ENCODE measurements around the gene SLC26A5. TPM values are rescaled to one million over a fixed set of nuclear protein-coding genes. Genes with fewer than 3 reads are reported as not detected.

Gene SLC26A5
- total RNA-seq, 2 donors from 2014 or later, result not detected

GRCh38 chr7:103348959-103349358 is 97.0 kb downstream of the SLC26A5 start:
- Mint-ChIP-seq H3K36me3 (ENCODE audit: low read depth) (peaks cover 8% of the 10 kb centered on the region), H3K27ac (peak overlapping the region; percentile 96), H3K27me3 (no peaks in the 10 kb centered on the region), H3K4me1 (peaks cover 45% of the 10 kb centered on the region), H3K4me3 (peak overlapping the region; percentile 98)
- DNase-seq (no peak), ATAC-seq (no peak)
- no peaks in the 10 kb centered on the region for H3K9me3 ChIP-seq (ENCODE audit: control insufficient read depth, low read length, poor library complexity, severe bottlenecking)

GRCh38 chr7:103348452-103348851 is 97.6 kb downstream of the SLC26A5 start:
- Mint-ChIP-seq H3K27ac (peak overlapping the region; percentile 96), H3K36me3 (ENCODE audit: low read depth) (peaks cover 8% of the 10 kb centered on the region), H3K27me3 (no peaks in the 10 kb centered on the region), H3K4me1 (peaks cover 49% of the 10 kb centered on the region), H3K4me3 (peak overlapping the region; percentile 98)
- DNase-seq, result no peak
- no peaks in the 10 kb centered on the region for H3K9me3 ChIP-seq (ENCODE audit: control insufficient read depth, low read length, poor library complexity, severe bottlenecking)
- ATAC-seq, result no peak

- peaks cover 45% of the 10 kb centered on the region for H3K4me1 Mint-ChIP-seq
Measured at GRCh38 chr7:103347507-103348267, 98.3 kb downstream of the SLC26A5 start, which contains the start of gene PSMC2. TSS of gene PSMC2 (plus strand) at chr7:103347643. CDS start at chr7:103347712, 69 bp downstream.

GRCh38 chr7:103346396-103346795 is 99.6 kb downstream of the SLC26A5 start:
- no peak for ATAC-seq
- no peak for DNase-seq
- Mint-ChIP-seq H3K27me3 (no peaks in the 10 kb centered on the region), H3K27ac (no peak overlapping the region), H3K36me3 (ENCODE audit: low read depth) (peaks cover 6% of the 10 kb centered on the region), H3K4me1 (peaks cover 40% of the 10 kb centered on the region), H3K4me3 (no peak overlapping the region)
- H3K9me3 ChIP-seq (ENCODE audit: control insufficient read depth, low read length, poor library complexity, severe bottlenecking), result no peaks in the 10 kb centered on the region

More at GRCh38 chr7:103347507-103348267, 98.3 kb downstream of the SLC26A5 start, which contains the start of gene PSMC2:
- H3K36me3 Mint-ChIP-seq (ENCODE audit: low read depth), result peaks cover 8% of the 10 kb centered on the region
- H3K9me3 ChIP-seq (ENCODE audit: control insufficient read depth, low read length, poor library complexity, severe bottlenecking), result no peaks in the 10 kb centered on the region
- H3K4me3 Mint-ChIP-seq, result peak within 1 kb of the TSS; percentile 98
- DNase-seq, result peak; percentile 52 to 70 (median 70)
- H3K27me3 Mint-ChIP-seq, result no peaks in the 10 kb centered on the region
- H3K27ac Mint-ChIP-seq, result peak within 1 kb of the TSS; percentile 96
- ATAC-seq, result peak; percentile 66

GRCh38 chr7:103344453-103345149 is 101.4 kb downstream of the SLC26A5 start, which contains the start of gene DNAJC2:
TSS of gene DNAJC2 (minus strand) at chr7:103344767. CDS start at chr7:103344622, 145 bp downstream.
- H3K27ac Mint-ChIP-seq, result peak within 1 kb of the TSS; percentile 99
- ATAC-seq (peak; percentile 88), DNase-seq (peak; percentile 63 to 76 (median 70))
- no peaks in the 10 kb centered on the region for H3K27me3 Mint-ChIP-seq
- peak within 1 kb of the TSS; percentile 100 for H3K4me3 Mint-ChIP-seq
- H3K9me3 ChIP-seq (ENCODE audit: control insufficient read depth, low read length, poor library complexity, severe bottlenecking), result no peaks in the 10 kb centered on the region
- H3K4me1 Mint-ChIP-seq, result peaks cover 42% of the 10 kb centered on the region
- peaks cover 5% of the 10 kb centered on the region for H3K36me3 Mint-ChIP-seq (ENCODE audit: low read depth)

GRCh38 chr7:103343758-103344452 is 102.1 kb downstream of the SLC26A5 start:
- H3K4me3 Mint-ChIP-seq, result peak overlapping the region; percentile 100
- H3K27ac Mint-ChIP-seq, result peak overlapping the region; percentile 99
- peaks cover 9% of the 10 kb centered on the region for H3K36me3 Mint-ChIP-seq (ENCODE audit: low read depth)
- peak in 2 of 3 donors; percentile 13 to 19 for DNase-seq
- H3K9me3 ChIP-seq (ENCODE audit: control insufficient read depth, low read length, poor library complexity, severe bottlenecking), result no peaks in the 10 kb centered on the region
- peak; percentile 41 for ATAC-seq
- peaks cover 45% of the 10 kb centered on the region for H3K4me1 Mint-ChIP-seq
- no peaks in the 10 kb centered on the region for H3K27me3 Mint-ChIP-seq

GRCh38 chr7:103343332-103343731 is 102.7 kb downstream of the SLC26A5 start:
- Mint-ChIP-seq H3K36me3 (ENCODE audit: low read depth) (peaks cover 9% of the 10 kb centered on the region), H3K4me3 (peak overlapping the region; percentile 100), H3K27me3 (no peaks in the 10 kb centered on the region), H3K4me1 (peaks cover 42% of the 10 kb centered on the region), H3K27ac (peak overlapping the region; percentile 99)
- DNase-seq (no peak), ATAC-seq (no peak)
- H3K9me3 ChIP-seq (ENCODE audit: control insufficient read depth, low read length, poor library complexity, severe bottlenecking), result no peaks in the 10 kb centered on the region

GRCh38 chr7:103341466-103341865 is 104.5 kb downstream of the SLC26A5 start:
- DNase-seq (no peak), ATAC-seq (no peak)
- Mint-ChIP-seq H3K4me3 (peak overlapping the region; percentile 9), H3K27me3 (no peaks in the 10 kb centered on the region), H3K4me1 (peaks cover 38% of the 10 kb centered on the region), H3K36me3 (ENCODE audit: low read depth) (peaks cover 14% of the 10 kb centered on the region), H3K27ac (peak overlapping the region; percentile 99)
- no peaks in the 10 kb centered on the region for H3K9me3 ChIP-seq (ENCODE audit: control insufficient read depth, low read length, poor library complexity, severe bottlenecking)

GRCh38 chr7:103338864-103339263 is 107.1 kb downstream of the SLC26A5 start:
- Mint-ChIP-seq H3K27me3 (no peaks in the 10 kb centered on the region), H3K27ac (no peak overlapping the region)

GRCh38 chr7:103336761-103337160 is 109.2 kb downstream of the SLC26A5 start:
- Mint-ChIP-seq H3K4me1 (peaks cover 25% of the 10 kb centered on the region), H3K27me3 (no peaks in the 10 kb centered on the region), H3K4me3 (no peak overlapping the region), H3K36me3 (ENCODE audit: low read depth) (peaks cover 14% of the 10 kb centered on the region), H3K27ac (no peak overlapping the region)
- no peak for ATAC-seq
- H3K9me3 ChIP-seq (ENCODE audit: control insufficient read depth, low read length, poor library complexity, severe bottlenecking), result no peaks in the 10 kb centered on the region
- DNase-seq, result no peak

More at GRCh38 chr7:103338864-103339263, 107.1 kb downstream of the SLC26A5 start:
- peaks cover 31% of the 10 kb centered on the region for H3K4me1 Mint-ChIP-seq
- H3K4me3 Mint-ChIP-seq, result no peak overlapping the region
- no peaks in the 10 kb centered on the region for H3K9me3 ChIP-seq (ENCODE audit: control insufficient read depth, low read length, poor library complexity, severe bottlenecking)
- ATAC-seq (no peak), DNase-seq (no peak)
- peaks cover 14% of the 10 kb centered on the region for H3K36me3 Mint-ChIP-seq (ENCODE audit: low read depth)

GRCh38 chr7:103325744-103326143 is 120.3 kb downstream of the SLC26A5 start:
- peak overlapping the region; percentile 59 for H3K27ac Mint-ChIP-seq
- ATAC-seq (no peak), DNase-seq (no peak)
- H3K9me3 ChIP-seq (ENCODE audit: control insufficient read depth, low read length, poor library complexity, severe bottlenecking), result no peaks in the 10 kb centered on the region
- H3K4me1 Mint-ChIP-seq, result peaks cover 6% of the 10 kb centered on the region
- H3K4me3 Mint-ChIP-seq, result no peak overlapping the region
- H3K27me3 Mint-ChIP-seq, result no peaks in the 10 kb centered on the region
- no peaks in the 10 kb centered on the region for H3K36me3 Mint-ChIP-seq (ENCODE audit: low read depth)
